ENCODE measurements around the gene KIF18A. TPM values are rescaled to one million over a fixed set of nuclear protein-coding genes. Genes with fewer than 3 reads are reported as not detected.

Gene KIF18A
- total RNA-seq, 1 experiment from 2014 or later: 20.8 TPM

DNA sequence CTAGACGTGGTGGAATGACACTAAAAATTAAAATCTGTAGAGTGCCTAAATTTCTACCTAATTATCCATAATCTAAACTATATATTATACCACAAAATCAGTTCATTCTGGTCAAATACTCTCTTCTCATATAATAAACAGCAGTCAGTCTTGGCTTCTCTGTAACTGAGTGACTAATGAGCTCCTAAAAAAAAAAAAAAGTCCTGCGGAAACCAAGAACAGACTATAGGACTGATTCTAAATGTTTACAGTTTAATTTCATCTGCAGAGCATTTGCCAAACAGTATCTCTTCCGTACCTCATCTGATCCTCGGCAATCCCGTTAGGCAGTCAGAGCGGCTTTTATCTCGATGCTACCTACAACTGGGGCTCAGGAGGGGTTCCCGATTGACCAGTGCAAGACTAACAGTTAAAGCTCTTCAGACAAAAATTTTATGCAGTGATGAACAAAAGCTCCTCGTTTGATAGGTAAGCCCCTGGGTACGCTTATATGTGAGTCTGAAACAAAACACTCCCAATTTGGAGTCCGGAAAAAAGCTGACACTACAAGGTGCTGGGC, 686 bp downstream of the KIF18A start:
- H3K9me3 ChIP-seq (ENCODE audit: control insufficient read depth, insufficient read depth, low read depth, low read length): no peaks in the 10 kb centered on the region
- in situ Hi-C loops (cut with HindIII; ENCODE audit: low pct_unique_long_range_greater_than_20kb, low sequenced_read_pairs) (loop anchor here (25.0 kb wide), 1 partner anchor 395 kb away; the partner anchor contains the start of gene BDNF), intact Hi-C loops (cut with micrococcal nuclease; ENCODE audit: unreplicated experiment) (loop anchor here (5.0 kb wide), 1 partner anchor 410 kb away; no protein-coding TSS in a partner anchor)
- peak; percentile 39 for DNase-seq (ENCODE audit: low read depth, low spot score)
- peak; percentile 8 for ATAC-seq
- H3K27me3 ChIP-seq (ENCODE audit: control insufficient read depth, insufficient read depth, low read length): no peaks in the 10 kb centered on the region
- TF ChIP-seq, protein P1, sequence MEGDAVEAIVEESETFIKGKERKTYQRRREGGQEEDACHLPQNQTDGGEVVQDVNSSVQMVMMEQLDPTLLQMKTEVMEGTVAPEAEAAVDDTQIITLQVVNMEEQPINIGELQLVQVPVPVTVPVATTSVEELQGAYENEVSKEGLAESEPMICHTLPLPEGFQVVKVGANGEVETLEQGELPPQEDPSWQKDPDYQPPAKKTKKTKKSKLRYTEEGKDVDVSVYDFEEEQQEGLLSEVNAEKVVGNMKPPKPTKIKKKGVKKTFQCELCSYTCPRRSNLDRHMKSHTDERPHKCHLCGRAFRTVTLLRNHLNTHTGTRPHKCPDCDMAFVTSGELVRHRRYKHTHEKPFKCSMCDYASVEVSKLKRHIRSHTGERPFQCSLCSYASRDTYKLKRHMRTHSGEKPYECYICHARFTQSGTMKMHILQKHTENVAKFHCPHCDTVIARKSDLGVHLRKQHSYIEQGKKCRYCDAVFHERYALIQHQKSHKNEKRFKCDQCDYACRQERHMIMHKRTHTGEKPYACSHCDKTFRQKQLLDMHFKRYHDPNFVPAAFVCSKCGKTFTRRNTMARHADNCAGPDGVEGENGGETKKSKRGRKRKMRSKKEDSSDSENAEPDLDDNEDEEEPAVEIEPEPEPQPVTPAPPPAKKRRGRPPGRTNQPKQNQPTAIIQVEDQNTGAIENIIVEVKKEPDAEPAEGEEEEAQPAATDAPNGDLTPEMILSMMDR (IDR thresholded peaks at IDR 0.05): no peak
- TF ChIP-seq, protein P2, sequence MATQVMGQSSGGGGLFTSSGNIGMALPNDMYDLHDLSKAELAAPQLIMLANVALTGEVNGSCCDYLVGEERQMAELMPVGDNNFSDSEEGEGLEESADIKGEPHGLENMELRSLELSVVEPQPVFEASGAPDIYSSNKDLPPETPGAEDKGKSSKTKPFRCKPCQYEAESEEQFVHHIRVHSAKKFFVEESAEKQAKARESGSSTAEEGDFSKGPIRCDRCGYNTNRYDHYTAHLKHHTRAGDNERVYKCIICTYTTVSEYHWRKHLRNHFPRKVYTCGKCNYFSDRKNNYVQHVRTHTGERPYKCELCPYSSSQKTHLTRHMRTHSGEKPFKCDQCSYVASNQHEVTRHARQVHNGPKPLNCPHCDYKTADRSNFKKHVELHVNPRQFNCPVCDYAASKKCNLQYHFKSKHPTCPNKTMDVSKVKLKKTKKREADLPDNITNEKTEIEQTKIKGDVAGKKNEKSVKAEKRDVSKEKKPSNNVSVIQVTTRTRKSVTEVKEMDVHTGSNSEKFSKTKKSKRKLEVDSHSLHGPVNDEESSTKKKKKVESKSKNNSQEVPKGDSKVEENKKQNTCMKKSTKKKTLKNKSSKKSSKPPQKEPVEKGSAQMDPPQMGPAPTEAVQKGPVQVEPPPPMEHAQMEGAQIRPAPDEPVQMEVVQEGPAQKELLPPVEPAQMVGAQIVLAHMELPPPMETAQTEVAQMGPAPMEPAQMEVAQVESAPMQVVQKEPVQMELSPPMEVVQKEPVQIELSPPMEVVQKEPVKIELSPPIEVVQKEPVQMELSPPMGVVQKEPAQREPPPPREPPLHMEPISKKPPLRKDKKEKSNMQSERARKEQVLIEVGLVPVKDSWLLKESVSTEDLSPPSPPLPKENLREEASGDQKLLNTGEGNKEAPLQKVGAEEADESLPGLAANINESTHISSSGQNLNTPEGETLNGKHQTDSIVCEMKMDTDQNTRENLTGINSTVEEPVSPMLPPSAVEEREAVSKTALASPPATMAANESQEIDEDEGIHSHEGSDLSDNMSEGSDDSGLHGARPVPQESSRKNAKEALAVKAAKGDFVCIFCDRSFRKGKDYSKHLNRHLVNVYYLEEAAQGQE (IDR thresholded peaks at IDR 0.05; ENCODE audit: insufficient read depth in 1 of 2, low read depth in 2 of 2, low read length in 1 of 2): no peak
- no peak for TF ChIP-seq TCF7L2 (IDR thresholded peaks at IDR 0.05; ENCODE audit: low read depth, low read length)
- no peak for TF ChIP-seq POLR2AphosphoS5 (IDR thresholded peaks at IDR 0.05; ENCODE audit: low read depth, low read length)
- no peak for TF ChIP-seq SIN3A (IDR thresholded peaks at IDR 0.05; ENCODE audit: borderline replicate concordance, insufficient read depth, low read depth, low read length)
- H3K4me3 ChIP-seq (ENCODE audit: low read depth in 2 of 2, low read length in 2 of 2): peak overlapping the region; percentile 84 to 96
- H3K27ac ChIP-seq (ENCODE audit: low read length): peak overlapping the region; percentile 82
- H3K4me1 ChIP-seq (ENCODE audit: control insufficient read depth, insufficient read depth, low read length): peaks cover 40% of the 10 kb centered on the region
- no TSS peak for BruUV-seq (replicated peaks)
- peaks cover 9% of the 10 kb centered on the region for H3K36me3 ChIP-seq (ENCODE audit: control insufficient read depth, insufficient read depth, low read length)
- POLR2A ChIA-PET: interaction anchor here (0.6 kb wide), 1 partner anchor 405 kb away, joined by 4 read pairs; no protein-coding TSS in a partner anchor
- CTCF ChIA-PET: no interaction called here

DNA sequence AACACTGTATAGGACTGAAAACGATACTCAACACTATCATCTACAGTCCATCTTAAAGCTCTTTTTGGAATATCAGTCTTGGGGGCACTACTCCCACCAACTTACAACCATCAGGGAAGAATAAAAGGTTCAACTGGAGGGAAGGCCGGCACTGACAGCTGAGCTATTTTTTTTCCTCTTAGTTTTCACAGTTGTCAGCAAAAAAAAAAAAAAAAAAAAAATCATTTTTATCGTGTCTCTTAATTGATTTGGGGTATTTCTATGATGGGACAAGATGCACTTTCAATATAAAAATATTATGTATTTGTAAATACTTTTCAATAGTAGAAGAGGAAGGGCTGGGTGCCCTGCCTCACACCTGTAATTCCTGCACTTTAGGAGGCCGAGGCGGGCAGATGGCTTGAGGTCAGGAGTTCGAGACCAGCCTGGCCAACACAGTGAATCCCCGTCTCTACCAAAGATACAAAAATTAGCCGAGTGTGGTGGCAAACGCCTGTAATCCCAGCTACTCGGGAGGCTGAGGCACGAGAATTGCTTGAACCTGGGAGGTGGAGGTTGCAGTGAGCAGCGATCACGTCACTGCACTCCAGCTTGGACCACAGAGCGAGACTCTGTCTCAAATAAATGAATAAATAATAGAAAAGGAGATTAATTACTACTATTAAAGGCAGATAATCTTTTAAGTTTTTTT, 1.5 kb downstream of the KIF18A start:
- no peak for ATAC-seq
- peaks cover 39% of the 10 kb centered on the region for H3K4me1 ChIP-seq (ENCODE audit: control insufficient read depth, insufficient read depth, low read length)
- POLR2A ChIA-PET: interaction anchor here (0.6 to 0.7 kb wide), 8 partner anchors 29 to 481 kb away, joined by 4 to 22 read pairs (median 10); no protein-coding TSS in a partner anchor

More for the DNA sequence above, 1.5 kb downstream of the KIF18A start:
- TF ChIP-seq POLR2AphosphoS5 (IDR thresholded peaks at IDR 0.05; ENCODE audit: low read depth, low read length): no peak
- TF ChIP-seq, protein P2 (IDR thresholded peaks at IDR 0.05; ENCODE audit: insufficient read depth in 1 of 2, low read depth in 2 of 2, low read length in 1 of 2): no peak
- TF ChIP-seq SIN3A (IDR thresholded peaks at IDR 0.05; ENCODE audit: borderline replicate concordance, insufficient read depth, low read depth, low read length): no peak
- TF ChIP-seq TCF7L2 (IDR thresholded peaks at IDR 0.05; ENCODE audit: low read depth, low read length): no peak
- Histone ChIP-seq H3K27ac (ENCODE audit: low read length) (peak overlapping the region; percentile 82), H3K4me3 (ENCODE audit: low read depth in 2 of 2, low read length in 2 of 2) (peak overlapping the region; percentile 84 to 96), H3K27me3 (ENCODE audit: control insufficient read depth, insufficient read depth, low read length) (no peaks in the 10 kb centered on the region), H3K36me3 (ENCODE audit: control insufficient read depth, insufficient read depth, low read length) (peaks cover 9% of the 10 kb centered on the region), H3K9me3 (ENCODE audit: control insufficient read depth, insufficient read depth, low read depth, low read length) (no peaks in the 10 kb centered on the region)
- in situ Hi-C loops (cut with HindIII; ENCODE audit: low pct_unique_long_range_greater_than_20kb, low sequenced_read_pairs) (loop anchor here (25.0 kb wide), 1 partner anchor 394 kb away; the partner anchor contains the start of gene BDNF), intact Hi-C loops (cut with micrococcal nuclease; ENCODE audit: unreplicated experiment) (loop anchor here (5.0 kb wide), 1 partner anchor 409 kb away; no protein-coding TSS in a partner anchor)
- CTCF ChIA-PET: no interaction called here
- no peak for DNase-seq (ENCODE audit: low read depth, low spot score)
- no TSS peak for BruUV-seq (replicated peaks)

All from Panc1 (cell line).